Dendritic cell treated with granulocyte-macrophage colony-stimulating factor and Interleukin-4, amounts not matched to agents 40 ng/mL and 50 ng/mL, for 4 days (primary cell): ENCODE data around the gene EIPR1.

Experiments used
- H3K27ac Mint-ChIP-seq: one replicate; pipeline ENCODE4 v1.8.0; 2022; ENCODE audit warnings: mild to moderate bottlenecking, mixed read lengths
- H3K27me3 Mint-ChIP-seq: one replicate; pipeline ENCODE4 v1.8.0; 2022; ENCODE audit warnings: mild to moderate bottlenecking, mixed read lengths
- H3K36me3 Mint-ChIP-seq: one replicate; pipeline ENCODE4 v1.8.0; 2022; ENCODE audit warnings: low read depth, mixed read lengths
- H3K4me1 Mint-ChIP-seq: one replicate; pipeline ENCODE4 v1.8.0; 2022; ENCODE audit warnings: low read depth, mixed read lengths
- H3K4me3 Mint-ChIP-seq: one replicate; pipeline ENCODE4 v1.8.0; 2022; ENCODE audit warnings: mild to moderate bottlenecking, moderate library complexity, mixed read lengths
- H3K9me3 Mint-ChIP-seq: one replicate; pipeline ENCODE4 v1.8.0; 2022; ENCODE audit warnings: mixed read lengths
- intact Hi-C: fragments of 100-400 bp; cut with micrococcal nuclease; formaldehyde crosslinking; loops from one replicate; pipeline ENCODE4 v1.15.0; 2022

The EIPR1 gene

DNA sequence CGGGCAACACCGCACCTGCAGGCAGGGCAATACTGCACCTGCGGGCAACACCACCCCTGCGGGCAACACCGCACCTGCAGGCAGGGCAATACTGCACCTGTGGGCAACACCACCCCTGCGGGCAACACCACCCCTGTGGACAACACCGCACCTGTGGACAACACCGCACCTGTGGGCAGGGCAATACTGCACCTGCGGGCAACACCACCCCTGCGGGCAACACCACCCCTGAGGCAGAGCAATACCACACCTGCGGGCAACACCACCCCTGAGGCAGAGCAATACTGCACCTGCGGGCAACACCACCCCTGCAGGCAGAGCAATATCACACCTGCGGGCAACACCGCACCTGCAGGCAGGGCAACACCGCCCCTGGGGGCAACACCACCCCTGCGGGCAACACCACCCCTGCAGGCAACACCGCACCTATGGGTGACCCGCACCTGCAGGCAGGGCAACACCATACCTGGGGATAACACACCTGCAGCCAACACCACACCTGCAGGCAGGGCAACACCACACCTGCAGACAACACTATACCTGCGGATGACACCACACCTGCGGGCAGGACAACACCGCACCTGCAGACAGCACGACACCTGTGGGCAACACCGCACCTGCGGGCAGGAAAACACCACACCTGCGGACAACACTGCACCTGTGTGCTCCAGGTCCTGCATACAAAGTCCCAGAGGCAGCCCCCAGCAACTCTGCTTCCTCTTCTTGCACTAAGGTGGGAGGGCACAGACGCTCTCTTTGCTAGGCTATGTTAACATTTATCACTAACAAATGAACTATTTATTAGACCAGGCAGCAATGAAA, 57.7 kb downstream of the EIPR1 start:
- Mint-ChIP-seq H3K27me3 (no peaks in the 10 kb centered on the region), H3K36me3 (peaks cover 68% of the 10 kb centered on the region), H3K9me3 (no peaks in the 10 kb centered on the region), H3K27ac (no peak overlapping the region), H3K4me3 (no peak overlapping the region), H3K4me1 (no peaks in the 10 kb centered on the region)
- intact Hi-C loops = no loop called here

DNA sequence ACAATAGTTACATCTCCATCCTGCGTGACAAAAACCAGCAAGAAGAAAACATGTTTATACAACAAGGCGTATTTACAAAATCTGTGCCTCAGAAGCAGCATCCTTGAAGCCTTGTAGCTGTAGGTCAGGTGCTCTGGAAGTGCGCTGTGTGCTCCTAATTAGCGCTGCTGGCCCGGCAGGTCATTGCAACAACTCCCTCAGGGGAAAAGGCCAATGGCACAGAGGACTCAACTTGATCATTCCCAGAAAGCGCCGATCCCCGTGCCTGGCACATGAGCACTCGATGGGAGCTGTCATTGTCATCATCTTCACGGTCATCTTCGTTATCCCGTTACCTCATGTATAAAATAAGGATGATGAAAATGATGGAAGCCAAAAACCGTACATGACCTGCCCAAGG, 58.5 kb downstream of the EIPR1 start:
- peaks cover 60% of the 10 kb centered on the region for H3K36me3 Mint-ChIP-seq
- H3K4me1 Mint-ChIP-seq = no peaks in the 10 kb centered on the region
- H3K27ac Mint-ChIP-seq = no peak overlapping the region
- H3K9me3 Mint-ChIP-seq = no peaks in the 10 kb centered on the region
- no peak overlapping the region for H3K4me3 Mint-ChIP-seq
- no peaks in the 10 kb centered on the region for H3K27me3 Mint-ChIP-seq
- intact Hi-C loops = no loop called here

DNA sequence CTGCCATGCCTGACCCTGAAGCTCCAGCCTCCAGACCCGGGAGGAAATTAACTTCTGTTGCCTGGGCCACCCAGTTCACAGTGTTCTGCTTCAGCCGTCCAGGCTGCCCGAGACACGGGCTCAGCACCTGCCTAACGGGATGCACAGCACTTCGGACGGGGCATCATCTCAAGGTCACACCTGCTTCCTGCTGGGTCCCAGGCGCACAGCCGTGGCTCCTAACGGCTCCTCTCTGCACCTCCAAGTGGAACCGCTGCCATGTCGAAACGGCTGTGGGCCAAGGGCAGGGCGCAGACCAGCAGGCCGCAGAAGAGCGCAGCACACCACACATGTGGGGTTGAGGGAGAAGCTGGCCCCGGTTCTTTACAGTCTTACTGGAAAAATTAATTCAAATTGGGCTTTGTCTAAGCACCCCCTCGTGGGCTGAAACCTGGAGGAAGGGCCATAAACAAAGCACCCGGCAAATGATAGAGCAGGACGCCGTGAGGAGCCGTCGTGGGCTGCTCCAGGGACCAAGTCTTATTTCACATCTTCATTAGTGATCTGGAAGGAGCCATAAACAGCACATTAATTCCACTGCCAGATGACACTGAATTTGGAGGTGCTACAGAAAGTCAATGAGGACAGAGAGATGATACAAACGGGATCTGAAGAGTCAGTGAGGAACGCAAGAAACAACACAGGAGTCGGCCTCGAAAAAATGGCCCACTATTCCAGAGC, 59.6 kb downstream of the EIPR1 start:
- no peaks in the 10 kb centered on the region for H3K4me1 Mint-ChIP-seq
- no peaks in the 10 kb centered on the region for H3K27me3 Mint-ChIP-seq
- H3K9me3 Mint-ChIP-seq = no peaks in the 10 kb centered on the region
- intact Hi-C loops = no loop called here
- peaks cover 54% of the 10 kb centered on the region for H3K36me3 Mint-ChIP-seq
- H3K27ac Mint-ChIP-seq = no peak overlapping the region
- no peak overlapping the region for H3K4me3 Mint-ChIP-seq

DNA sequence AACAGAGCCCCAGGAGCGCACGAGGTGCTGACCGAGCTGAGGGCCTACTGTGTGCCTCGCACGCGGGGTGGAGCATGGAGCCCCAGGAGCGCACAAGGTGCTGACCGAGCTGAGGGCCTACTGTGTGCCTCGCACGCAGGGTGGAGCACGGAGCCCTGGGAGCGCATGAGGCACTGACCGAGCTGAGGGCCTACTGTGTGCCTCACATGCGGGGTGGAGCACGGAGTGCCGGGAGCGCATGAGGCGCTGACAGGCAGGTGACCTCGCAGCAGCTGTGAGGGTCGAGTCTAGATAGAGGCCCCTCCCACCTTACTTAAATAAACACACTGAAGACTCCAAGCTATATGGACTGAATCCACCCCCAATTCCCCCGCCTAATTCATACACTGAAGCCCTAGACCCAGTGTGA, 60.3 kb downstream of the EIPR1 start:
- peaks cover 51% of the 10 kb centered on the region for H3K36me3 Mint-ChIP-seq
- no peaks in the 10 kb centered on the region for H3K27me3 Mint-ChIP-seq
- no peak overlapping the region for H3K27ac Mint-ChIP-seq
- intact Hi-C loops = no loop called here
- H3K4me3 Mint-ChIP-seq = no peak overlapping the region
- no peaks in the 10 kb centered on the region for H3K4me1 Mint-ChIP-seq
- no peaks in the 10 kb centered on the region for H3K9me3 Mint-ChIP-seq

GRCh38 chr2:3316456-3317276, 61.0 kb downstream of the EIPR1 start:
- H3K4me3 Mint-ChIP-seq = no peak overlapping the region
- H3K36me3 Mint-ChIP-seq = peaks cover 45% of the 10 kb centered on the region

DNA sequence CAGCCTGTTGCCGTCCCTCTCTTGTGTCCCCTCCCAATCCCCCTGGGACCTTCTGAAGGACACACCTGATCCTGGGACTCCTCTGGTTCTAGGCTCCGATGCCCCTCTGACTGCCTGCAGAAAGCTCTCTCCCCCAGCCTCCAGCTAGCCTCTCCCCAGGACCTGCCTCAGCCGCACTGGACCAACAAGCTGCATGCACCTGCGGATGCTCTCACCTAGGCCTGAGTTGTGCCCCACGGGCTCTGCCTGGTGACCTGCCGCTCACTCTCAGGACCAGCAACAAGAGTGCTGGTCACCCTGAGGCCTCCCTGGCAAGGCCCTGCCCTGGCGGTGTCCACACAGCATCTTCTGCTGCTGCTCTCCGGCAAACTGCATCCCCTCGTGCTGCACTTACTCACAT, 63.0 kb downstream of the EIPR1 start:
- no peak overlapping the region for H3K27ac Mint-ChIP-seq
- H3K4me1 Mint-ChIP-seq = no peaks in the 10 kb centered on the region
- no peaks in the 10 kb centered on the region for H3K27me3 Mint-ChIP-seq
- intact Hi-C loops = no loop called here
- H3K9me3 Mint-ChIP-seq = no peaks in the 10 kb centered on the region
- peaks cover 29% of the 10 kb centered on the region for H3K36me3 Mint-ChIP-seq
- no peak overlapping the region for H3K4me3 Mint-ChIP-seq

More at GRCh38 chr2:3316456-3317276, 61.0 kb downstream of the EIPR1 start:
- intact Hi-C loops = no loop called here
- H3K4me1 Mint-ChIP-seq = no peaks in the 10 kb centered on the region
- H3K27ac Mint-ChIP-seq = no peak overlapping the region
- no peaks in the 10 kb centered on the region for H3K9me3 Mint-ChIP-seq
- no peaks in the 10 kb centered on the region for H3K27me3 Mint-ChIP-seq

- intact Hi-C loops = no loop called here
- no peak overlapping the region for H3K27ac Mint-ChIP-seq
- no peaks in the 10 kb centered on the region for H3K4me1 Mint-ChIP-seq
- H3K27me3 Mint-ChIP-seq = no peaks in the 10 kb centered on the region
- no peaks in the 10 kb centered on the region for H3K9me3 Mint-ChIP-seq
- H3K4me3 Mint-ChIP-seq = no peak overlapping the region
- peaks cover 22% of the 10 kb centered on the region for H3K36me3 Mint-ChIP-seq
Observed at GRCh38 chr2:3313781-3314375, 63.7 kb downstream of the EIPR1 start.

GRCh38 chr2:3312576-3313345, 64.9 kb downstream of the EIPR1 start:
- no peaks in the 10 kb centered on the region for H3K4me1 Mint-ChIP-seq
- H3K4me3 Mint-ChIP-seq = no peak overlapping the region
- H3K36me3 Mint-ChIP-seq = peaks cover 11% of the 10 kb centered on the region
- H3K27me3 Mint-ChIP-seq = no peaks in the 10 kb centered on the region
- no peaks in the 10 kb centered on the region for H3K9me3 Mint-ChIP-seq
- H3K27ac Mint-ChIP-seq = no peak overlapping the region
- intact Hi-C loops = no loop called here

DNA sequence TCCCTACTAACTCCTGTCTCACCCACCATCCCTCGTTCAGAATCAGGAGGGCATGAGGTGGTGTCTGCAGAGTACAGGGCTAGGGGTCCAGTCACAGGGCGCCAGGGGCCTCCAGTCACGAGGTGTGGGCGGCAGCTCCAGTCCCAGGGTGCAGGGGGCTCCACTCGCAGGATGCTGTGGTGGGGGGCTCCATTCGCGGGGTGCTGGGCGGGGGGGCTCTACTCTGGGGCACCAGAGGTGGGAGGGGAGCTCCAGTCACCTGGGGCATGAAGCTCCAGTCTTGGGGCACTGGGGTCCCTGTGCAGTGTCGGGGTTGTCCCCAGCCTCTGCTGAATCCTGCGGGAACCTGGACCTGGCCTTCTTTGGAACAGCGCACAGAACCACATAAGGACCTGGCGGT, 66.0 kb downstream of the EIPR1 start:
- intact Hi-C loops = no loop called here
- no peaks in the 10 kb centered on the region for H3K36me3 Mint-ChIP-seq
- H3K9me3 Mint-ChIP-seq = no peaks in the 10 kb centered on the region
- no peaks in the 10 kb centered on the region for H3K4me1 Mint-ChIP-seq
- no peak overlapping the region for H3K27ac Mint-ChIP-seq
- H3K27me3 Mint-ChIP-seq = no peaks in the 10 kb centered on the region
- no peak overlapping the region for H3K4me3 Mint-ChIP-seq

DNA sequence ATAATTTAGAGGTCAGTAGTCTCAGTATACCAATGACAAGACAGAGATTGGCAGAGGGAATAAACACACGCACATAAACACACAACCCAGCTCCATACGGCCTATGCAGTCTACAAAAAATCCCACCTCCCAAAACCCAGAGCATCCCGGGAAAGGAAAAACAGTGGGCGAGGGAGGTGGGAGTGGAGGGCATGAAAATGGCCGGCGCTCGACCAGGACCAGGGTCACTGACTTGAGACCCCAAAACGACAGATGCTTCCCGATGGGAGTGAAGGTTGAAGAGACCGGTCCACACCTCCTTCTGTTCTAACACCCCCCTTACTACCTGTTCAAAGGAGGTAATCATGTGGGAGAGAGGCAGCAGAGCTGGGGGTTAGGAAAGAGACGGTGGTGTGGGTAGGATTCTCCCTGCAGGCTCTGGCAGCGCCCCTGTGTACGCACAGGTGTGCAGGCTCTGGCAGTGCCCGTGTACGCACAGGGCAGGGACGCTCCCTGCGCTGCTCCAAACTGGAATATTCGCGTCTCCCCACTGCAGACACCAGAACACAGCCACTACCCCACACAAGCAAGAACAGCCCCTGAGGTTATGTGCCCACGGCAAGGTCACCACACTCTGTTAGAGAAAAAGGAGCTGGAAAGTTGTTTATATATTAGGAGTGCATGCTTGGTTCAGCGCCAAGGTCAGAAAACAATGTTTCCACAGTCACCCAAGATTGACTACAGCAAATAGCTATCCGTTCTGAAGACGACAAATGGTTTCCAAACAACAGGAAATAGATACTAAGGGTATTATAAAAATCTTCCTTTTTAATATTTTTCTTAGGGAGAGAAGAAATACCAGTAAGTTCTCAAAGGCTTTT, 67.9 kb downstream of the EIPR1 start:
- intact Hi-C loops = loop anchor here (5.0 kb wide), 1 partner anchor 307 kb away; no protein-coding TSS in a partner anchor
- H3K4me3 Mint-ChIP-seq = no peak overlapping the region

DNA sequence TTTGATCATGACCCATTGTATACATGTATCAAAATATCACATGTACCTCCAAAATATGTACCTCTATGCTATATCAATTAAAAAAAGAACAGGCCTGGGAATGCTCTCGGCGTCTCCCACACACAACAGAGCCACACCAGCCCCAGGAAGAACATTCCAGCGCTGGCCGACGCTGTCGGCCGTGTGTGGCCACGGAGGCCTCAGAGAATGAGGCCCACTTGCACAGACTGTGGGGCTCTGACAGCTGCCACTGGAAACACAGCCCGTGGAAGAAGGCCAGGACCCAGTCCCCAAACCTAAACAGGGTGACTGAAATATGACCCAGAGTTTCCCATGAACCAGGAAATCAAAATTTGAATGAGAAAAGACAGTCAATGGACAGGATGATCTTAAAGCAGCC, 69.7 kb downstream of the EIPR1 start:
- intact Hi-C loops = loop anchor here (5.0 kb wide), 1 partner anchor 306 kb away; no protein-coding TSS in a partner anchor
- Mint-ChIP-seq H3K4me3 (no peak overlapping the region), H3K27me3 (no peaks in the 10 kb centered on the region), H3K9me3 (no peaks in the 10 kb centered on the region), H3K27ac (no peak overlapping the region), H3K4me1 (peaks cover 5% of the 10 kb centered on the region), H3K36me3 (peaks cover 1% of the 10 kb centered on the region)

More for the DNA sequence above, 67.9 kb downstream of the EIPR1 start:
- no peaks in the 10 kb centered on the region for H3K4me1 Mint-ChIP-seq
- H3K27me3 Mint-ChIP-seq = no peaks in the 10 kb centered on the region
- H3K36me3 Mint-ChIP-seq = no peaks in the 10 kb centered on the region
- H3K9me3 Mint-ChIP-seq = no peaks in the 10 kb centered on the region
- H3K27ac Mint-ChIP-seq = no peak overlapping the region

- intact Hi-C loops = loop anchor here (5.0 kb wide), 1 partner anchor 305 kb away; no protein-coding TSS in a partner anchor
- Mint-ChIP-seq H3K27ac (no peak overlapping the region), H3K4me3 (no peak overlapping the region), H3K36me3 (peaks cover 8% of the 10 kb centered on the region), H3K4me1 (peaks cover 5% of the 10 kb centered on the region), H3K27me3 (no peaks in the 10 kb centered on the region), H3K9me3 (no peaks in the 10 kb centered on the region)
Observed at GRCh38 chr2:3307236-3307635, 70.4 kb downstream of the EIPR1 start.
